IPS-20b (cell line): ENCODE data around the gene TNNI3K.

ENCODE experiments used
- H3K27ac ChIP-seq: one replicate; pipeline ENCODE4 v1.5.1; 2013; ENCODE audit warnings: low read length
- H3K27me3 ChIP-seq: 2 replicates; pipeline ENCODE4 v1.6.1; 2013; ENCODE audit warnings: mild to moderate bottlenecking, low read length, inconsistent platforms; ENCODE audit not compliant: insufficient read depth
- H3K36me3 ChIP-seq: 2 replicates; pipeline ENCODE4 v1.6.1; 2013; ENCODE audit warnings: low read depth, mild to moderate bottlenecking, inconsistent platforms, low read length, moderate library complexity; ENCODE audit not compliant: insufficient read depth
- H3K4me1 ChIP-seq: 2 replicates; pipeline ENCODE4 v1.6.1; 2013; ENCODE audit warnings: mild to moderate bottlenecking, control low read depth, inconsistent platforms, low read length, moderate library complexity; ENCODE audit not compliant: insufficient read depth
- H3K4me3 ChIP-seq: 2 replicates; pipeline ENCODE4 v1.5.1; 2013; ENCODE audit warnings: mild to moderate bottlenecking, low read length, inconsistent platforms
- H3K9ac ChIP-seq: 2 replicates; pipeline ENCODE4 v1.6.1; 2013; ENCODE audit warnings: low read depth, mild to moderate bottlenecking, inconsistent platforms, low read length, moderate library complexity
- H3K9me3 ChIP-seq: 2 replicates; pipeline ENCODE4 v1.6.1; 2013; ENCODE audit warnings: mild to moderate bottlenecking, low read depth, low read length, inconsistent platforms; ENCODE audit not compliant: insufficient read depth

TNNI3K gene

DNA sequence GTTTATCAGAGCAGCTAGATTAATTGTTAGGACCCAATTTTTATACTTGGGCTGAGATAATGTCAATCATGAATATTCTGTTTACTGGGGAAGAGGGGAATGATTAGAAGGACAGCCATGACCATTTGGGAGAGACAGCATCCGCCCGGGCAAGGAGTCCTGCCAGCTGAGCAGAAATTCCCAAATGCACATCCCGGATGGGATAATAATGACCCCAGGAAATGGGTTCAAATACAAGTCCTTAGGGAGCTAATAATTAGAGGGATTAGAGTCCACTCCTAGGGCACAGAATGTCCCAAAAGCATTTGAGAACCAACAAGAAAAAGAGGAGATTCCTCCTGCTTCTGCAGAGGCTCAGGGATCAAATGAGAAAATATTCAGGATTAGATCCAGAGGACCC, 161.3 kb downstream of the TNNI3K start:
- no peaks in the 10 kb centered on the region for H3K27me3 ChIP-seq
- H3K36me3 ChIP-seq: no peaks in the 10 kb centered on the region
- no peak overlapping the region for H3K9ac ChIP-seq
- peaks cover 7% of the 10 kb centered on the region; the same call in 1 of the 2 replicates for H3K4me1 ChIP-seq
- H3K9me3 ChIP-seq: no peaks in the 10 kb centered on the region
- no peak overlapping the region for H3K4me3 ChIP-seq
- no peak overlapping the region for H3K27ac ChIP-seq

DNA sequence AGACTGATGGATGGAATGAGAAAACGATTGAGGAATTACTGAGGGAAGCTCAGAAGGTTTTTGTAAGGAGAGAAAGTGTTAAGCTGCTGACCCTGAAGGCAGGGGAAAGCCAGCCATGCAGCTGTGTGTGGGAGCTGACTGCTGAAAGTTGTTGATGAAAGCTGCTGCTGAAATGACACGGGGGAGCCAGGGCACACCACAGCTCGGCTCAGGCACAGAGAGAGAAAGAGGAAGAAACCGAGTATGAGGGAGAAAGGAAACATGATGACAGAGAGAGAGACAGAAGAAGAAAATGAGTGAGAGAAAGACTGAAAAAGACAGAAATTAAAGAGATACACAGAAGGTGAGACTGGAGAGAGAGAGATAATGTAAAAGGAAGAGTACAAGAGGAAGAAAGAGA, 161.7 kb downstream of the TNNI3K start:
- no peaks in the 10 kb centered on the region for H3K27me3 ChIP-seq
- H3K9me3 ChIP-seq: no peaks in the 10 kb centered on the region
- no peak overlapping the region for H3K9ac ChIP-seq
- H3K36me3 ChIP-seq: no peaks in the 10 kb centered on the region
- H3K4me3 ChIP-seq: no peak overlapping the region
- H3K4me1 ChIP-seq: peaks cover 7% of the 10 kb centered on the region; the same call in 1 of the 2 replicates
- no peak overlapping the region for H3K27ac ChIP-seq

DNA sequence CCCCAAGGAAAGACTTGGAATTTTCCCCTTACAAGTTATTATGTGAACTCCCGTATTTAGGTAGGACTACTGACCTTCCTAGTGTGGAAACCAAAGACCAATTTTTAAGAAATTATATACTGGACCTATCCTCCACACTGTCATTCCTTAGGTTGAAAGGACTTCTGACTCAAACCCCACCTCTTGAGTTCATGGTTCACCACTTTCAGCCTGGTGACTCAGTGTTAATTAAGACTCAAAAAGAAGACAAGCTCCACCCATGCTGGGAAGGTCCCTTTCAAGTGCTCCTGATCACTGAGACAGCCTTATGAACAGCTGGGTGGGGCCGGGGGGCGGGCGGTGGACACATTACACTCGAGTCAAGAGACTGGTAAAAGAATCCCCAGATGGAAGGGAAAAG, 164.1 kb downstream of the TNNI3K start:
- Histone ChIP-seq H3K27ac (no peak overlapping the region), H3K27me3 (no peaks in the 10 kb centered on the region), H3K9ac (no peak overlapping the region), H3K4me1 (no peaks in the 10 kb centered on the region), H3K36me3 (no peaks in the 10 kb centered on the region), H3K9me3 (no peaks in the 10 kb centered on the region), H3K4me3 (no peak overlapping the region)

DNA sequence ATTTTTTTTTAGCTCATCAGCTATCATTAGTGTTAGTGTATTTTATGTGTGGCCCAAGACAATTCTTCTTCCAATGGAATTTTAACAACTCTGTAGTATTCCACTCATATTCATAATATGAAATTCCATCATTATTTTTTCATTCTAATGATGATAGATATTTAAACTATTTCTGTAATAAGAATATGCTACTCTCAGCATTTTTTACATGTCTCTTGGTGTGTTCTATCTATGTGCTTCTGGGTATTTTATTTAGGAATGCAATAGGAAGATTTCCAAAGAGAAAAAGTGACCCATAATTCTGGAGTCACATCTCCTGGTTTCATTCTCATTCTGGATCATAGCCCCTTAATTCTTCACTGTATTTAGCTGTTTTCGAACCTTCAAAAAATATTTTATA, 167.7 kb downstream of the TNNI3K start:
- Histone ChIP-seq H3K36me3 (no peaks in the 10 kb centered on the region), H3K27me3 (no peaks in the 10 kb centered on the region), H3K4me1 (no peaks in the 10 kb centered on the region), H3K4me3 (no peak overlapping the region), H3K9ac (no peak overlapping the region), H3K27ac (no peak overlapping the region), H3K9me3 (no peaks in the 10 kb centered on the region)

DNA sequence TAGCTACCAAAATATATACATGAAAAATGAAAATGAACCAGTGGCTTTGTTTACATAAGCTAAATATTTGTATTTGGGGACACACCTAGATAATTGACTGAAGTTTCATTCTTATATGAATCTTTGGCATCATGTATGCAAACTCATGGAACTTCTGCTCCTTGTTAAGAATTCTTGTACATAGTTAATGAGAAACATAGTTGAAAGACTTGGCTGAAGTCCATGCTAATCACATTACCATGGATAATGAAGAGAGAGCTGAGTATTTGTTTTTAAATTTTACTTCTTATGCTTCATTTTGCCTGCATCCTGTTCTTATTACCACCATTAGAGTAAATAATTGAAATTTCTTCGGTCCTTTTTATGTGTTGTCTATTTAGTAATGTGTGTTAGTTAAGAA, 168.4 kb downstream of the TNNI3K start:
- Histone ChIP-seq H3K36me3 (no peaks in the 10 kb centered on the region), H3K27me3 (no peaks in the 10 kb centered on the region), H3K27ac (no peak overlapping the region), H3K4me3 (no peak overlapping the region), H3K4me1 (no peaks in the 10 kb centered on the region), H3K9ac (no peak overlapping the region), H3K9me3 (no peaks in the 10 kb centered on the region)

DNA sequence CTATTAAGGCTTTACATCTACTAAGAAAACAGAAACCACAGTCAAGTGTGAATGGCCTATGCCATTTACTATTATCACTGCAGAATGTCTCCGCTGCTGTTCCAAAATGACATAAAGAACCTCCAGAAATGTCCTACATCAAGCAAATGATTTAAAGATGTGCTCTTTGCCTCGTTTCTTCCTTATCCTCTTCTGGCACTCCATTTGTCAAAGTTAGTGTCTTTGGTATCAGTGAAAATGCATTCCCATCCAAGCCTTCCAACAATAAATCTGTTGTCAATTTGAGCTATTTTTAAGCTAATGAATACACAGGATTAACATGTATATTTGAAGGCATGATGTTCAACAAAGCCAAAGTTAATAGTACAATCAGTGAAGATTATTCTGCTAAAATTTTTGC, 171.6 kb downstream of the TNNI3K start:
- Histone ChIP-seq H3K4me1 (no peaks in the 10 kb centered on the region), H3K27ac (no peak overlapping the region), H3K4me3 (no peak overlapping the region), H3K9ac (no peak overlapping the region), H3K9me3 (no peaks in the 10 kb centered on the region), H3K36me3 (no peaks in the 10 kb centered on the region), H3K27me3 (no peaks in the 10 kb centered on the region)

DNA sequence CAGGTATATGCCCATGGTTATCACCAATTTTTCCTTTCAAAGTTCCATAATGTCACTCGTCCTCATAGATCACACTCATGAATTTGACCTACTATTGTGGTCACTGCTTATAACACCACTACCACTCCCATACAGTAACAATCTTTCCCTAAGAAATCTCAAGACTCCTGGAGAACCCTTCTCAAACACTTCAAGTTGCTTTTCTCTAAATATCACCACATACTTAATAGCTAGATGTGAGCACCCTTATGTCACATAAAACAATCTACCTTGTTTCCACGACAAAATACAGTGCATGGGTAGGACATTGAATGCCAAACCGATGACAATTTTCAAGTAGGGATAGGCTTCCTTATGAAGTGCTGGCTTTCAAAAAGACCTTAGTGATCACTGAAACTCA, 172.7 kb downstream of the TNNI3K start:
- Histone ChIP-seq H3K27me3 (no peaks in the 10 kb centered on the region), H3K4me1 (no peaks in the 10 kb centered on the region), H3K9me3 (no peaks in the 10 kb centered on the region), H3K9ac (no peak overlapping the region), H3K27ac (no peak overlapping the region), H3K4me3 (no peak overlapping the region), H3K36me3 (no peaks in the 10 kb centered on the region)

DNA sequence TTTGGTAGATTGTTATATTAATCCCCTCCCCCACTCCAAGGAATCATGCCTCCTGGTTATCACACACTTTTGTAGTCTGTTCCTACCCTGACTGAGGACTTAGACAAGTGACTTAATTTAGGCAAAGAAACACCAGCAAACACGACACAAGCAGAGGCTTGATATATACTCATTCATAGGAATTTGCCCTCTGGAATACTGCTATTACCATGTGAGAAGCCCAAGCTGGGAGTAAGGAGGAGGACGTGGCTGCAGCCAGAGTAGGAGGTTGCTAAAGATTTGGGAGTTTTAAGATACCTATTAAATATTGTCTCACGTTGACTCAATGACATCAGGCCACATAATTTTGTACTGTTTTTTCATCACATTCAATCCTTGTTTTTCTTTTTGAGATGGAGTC, 177.1 kb downstream of the TNNI3K start:
- H3K27me3 ChIP-seq: no peaks in the 10 kb centered on the region
- no peak overlapping the region for H3K9ac ChIP-seq

DNA sequence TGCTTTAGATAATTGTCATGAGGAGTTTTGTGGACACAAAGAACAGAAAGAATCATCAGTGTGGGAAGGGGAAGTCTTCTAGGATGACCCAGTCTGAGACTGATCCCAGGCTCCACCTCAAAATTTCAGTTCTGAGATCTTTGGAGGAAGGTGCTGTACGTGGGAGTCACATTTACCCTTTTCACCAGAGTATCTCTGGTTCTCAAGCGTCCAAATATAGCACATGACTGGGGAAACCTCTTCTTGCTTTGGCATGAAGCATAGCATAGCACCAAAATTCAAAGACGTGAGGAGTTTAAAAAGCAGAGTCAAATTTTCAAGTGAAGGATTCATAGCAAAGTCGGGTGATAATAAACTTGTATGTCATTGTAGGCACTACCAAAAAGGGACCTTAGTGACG, 180.7 kb downstream of the TNNI3K start:
- H3K27ac ChIP-seq: no peak overlapping the region
- H3K4me1 ChIP-seq: no peaks in the 10 kb centered on the region
- H3K9me3 ChIP-seq: no peaks in the 10 kb centered on the region
- no peaks in the 10 kb centered on the region for H3K36me3 ChIP-seq
- no peak overlapping the region for H3K4me3 ChIP-seq
- no peaks in the 10 kb centered on the region for H3K27me3 ChIP-seq
- no peak overlapping the region for H3K9ac ChIP-seq

More for the DNA sequence above, 177.1 kb downstream of the TNNI3K start:
- no peaks in the 10 kb centered on the region for H3K4me1 ChIP-seq
- no peak overlapping the region for H3K27ac ChIP-seq
- H3K9me3 ChIP-seq: no peaks in the 10 kb centered on the region
- H3K36me3 ChIP-seq: no peaks in the 10 kb centered on the region
- no peak overlapping the region for H3K4me3 ChIP-seq

DNA sequence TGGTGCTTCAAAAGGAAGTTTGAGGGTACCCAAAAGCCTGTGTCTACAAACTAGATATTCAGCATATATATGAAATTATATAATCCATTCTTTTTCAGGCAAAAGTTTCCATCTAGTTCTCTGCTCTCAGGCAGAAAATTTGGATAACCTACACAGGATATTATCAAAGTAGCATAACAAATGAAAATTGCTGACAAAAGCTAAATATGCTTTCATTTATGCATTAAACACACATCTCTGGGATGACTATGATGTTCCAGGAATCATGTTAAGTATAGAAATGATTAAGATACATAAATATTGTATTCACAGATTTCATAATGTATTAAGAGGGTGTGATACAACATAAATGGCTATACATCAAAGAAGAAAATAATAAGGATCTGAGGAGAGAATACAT, 184.4 kb downstream of the TNNI3K start:
- Histone ChIP-seq H3K4me3 (no peak overlapping the region), H3K9me3 (no peaks in the 10 kb centered on the region), H3K27me3 (no peaks in the 10 kb centered on the region), H3K9ac (no peak overlapping the region), H3K4me1 (no peaks in the 10 kb centered on the region), H3K36me3 (no peaks in the 10 kb centered on the region), H3K27ac (no peak overlapping the region)

DNA sequence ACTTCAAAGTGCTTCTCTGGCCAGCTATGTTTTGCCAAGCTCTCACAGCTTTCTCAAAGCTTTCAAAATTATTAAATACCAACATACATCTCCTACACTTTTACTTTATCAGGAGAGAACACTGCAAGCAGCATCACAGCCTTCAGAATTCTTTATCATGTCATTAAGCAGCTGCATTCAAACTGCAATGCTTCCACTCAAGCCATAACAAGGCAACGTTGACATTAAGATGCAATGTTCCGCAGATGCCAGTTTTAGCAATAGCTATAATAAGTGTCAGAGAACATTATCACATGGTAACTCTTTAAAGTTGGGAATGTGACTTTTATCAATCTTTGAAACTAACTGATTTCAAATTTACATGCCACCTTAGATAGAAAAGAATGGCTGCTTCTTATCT, 185.3 kb downstream of the TNNI3K start:
- H3K4me3 ChIP-seq: no peak overlapping the region
- no peak overlapping the region for H3K9ac ChIP-seq
- H3K4me1 ChIP-seq: no peaks in the 10 kb centered on the region
- no peaks in the 10 kb centered on the region for H3K36me3 ChIP-seq
- H3K9me3 ChIP-seq: no peaks in the 10 kb centered on the region
- no peak overlapping the region for H3K27ac ChIP-seq
- H3K27me3 ChIP-seq: no peaks in the 10 kb centered on the region

DNA sequence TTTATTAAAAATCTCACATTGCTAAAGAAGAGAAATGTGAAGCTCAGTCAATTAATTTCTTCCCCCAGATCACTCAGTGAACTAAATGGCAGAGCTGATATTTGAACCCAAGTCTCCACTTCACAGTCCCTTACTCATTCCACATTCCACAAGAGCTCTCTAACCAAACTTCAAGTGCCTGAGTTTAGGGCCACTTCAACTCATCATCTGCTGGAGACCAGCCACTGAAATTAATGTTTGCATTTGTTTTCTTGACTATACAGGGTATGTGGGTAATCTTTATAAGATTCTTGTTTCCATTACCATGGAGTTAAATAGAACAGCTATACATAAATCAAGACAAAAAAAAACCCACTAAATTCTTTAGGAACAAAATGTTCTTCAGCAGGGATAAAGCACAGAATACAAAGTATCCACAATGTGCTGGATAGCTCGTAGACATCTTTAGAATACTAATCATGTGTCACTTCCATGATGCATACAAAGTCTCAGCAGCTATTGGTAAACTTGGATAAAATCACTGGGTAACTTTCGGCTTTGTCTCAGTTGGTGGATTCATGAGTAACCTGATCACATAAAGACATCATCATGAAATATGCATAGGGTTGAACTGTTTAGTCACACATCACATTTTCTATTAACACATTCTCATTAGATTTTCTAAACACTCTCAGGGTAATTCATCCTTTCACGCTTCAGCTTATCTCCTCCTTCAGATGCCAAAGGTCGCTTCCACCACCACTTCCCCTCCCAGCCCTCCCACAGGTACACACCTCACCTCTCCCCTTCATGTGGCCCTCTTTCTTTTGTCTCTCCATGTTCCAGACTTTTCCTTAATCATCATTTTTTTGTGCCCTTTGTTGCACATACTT, 187.5 kb downstream of the TNNI3K start:
- no peak overlapping the region for H3K27ac ChIP-seq
- no peaks in the 10 kb centered on the region for H3K36me3 ChIP-seq
- no peak overlapping the region for H3K9ac ChIP-seq
- no peaks in the 10 kb centered on the region for H3K27me3 ChIP-seq
- H3K4me3 ChIP-seq: no peak overlapping the region
- no peaks in the 10 kb centered on the region for H3K9me3 ChIP-seq
- H3K4me1 ChIP-seq: no peaks in the 10 kb centered on the region; the same call in 1 of the 2 replicates
